GM19438 (cell line): ENCODE data around the gene BMPR2.
"Not testable (repeated sequence)": the region's sequence is repeated elsewhere in the genome, so short reads cannot be mapped to it uniquely, and the experiment has no call there.

ENCODE experiments used
- ATAC-seq: cut with Tn5 transposase; IDR thresholded peaks from one replicate; pipeline ENCODE4 v1.9.1; 2021; ENCODE audit warnings: low read depth; ENCODE audit not compliant: unreplicated experiment

The BMPR2 gene

DNA sequence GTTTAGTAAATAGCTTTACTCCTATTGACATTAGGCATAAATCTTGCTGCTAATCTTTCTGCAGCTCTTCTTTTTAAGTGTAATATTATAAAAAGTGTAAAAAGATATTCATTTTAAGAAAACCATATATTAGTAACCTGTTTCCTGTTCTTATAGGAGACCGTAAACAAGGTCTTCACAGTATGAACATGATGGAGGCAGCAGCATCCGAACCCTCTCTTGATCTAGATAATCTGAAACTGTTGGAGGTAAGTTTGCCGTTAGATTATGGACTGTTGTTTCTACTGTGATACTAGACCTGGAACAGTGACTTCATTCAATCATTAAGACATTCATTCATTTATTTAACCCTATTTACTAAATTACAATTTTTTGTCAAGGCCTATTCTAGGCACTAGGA lies 138.6 kb downstream of the BMPR2 start:
- ATAC-seq: no peak

DNA sequence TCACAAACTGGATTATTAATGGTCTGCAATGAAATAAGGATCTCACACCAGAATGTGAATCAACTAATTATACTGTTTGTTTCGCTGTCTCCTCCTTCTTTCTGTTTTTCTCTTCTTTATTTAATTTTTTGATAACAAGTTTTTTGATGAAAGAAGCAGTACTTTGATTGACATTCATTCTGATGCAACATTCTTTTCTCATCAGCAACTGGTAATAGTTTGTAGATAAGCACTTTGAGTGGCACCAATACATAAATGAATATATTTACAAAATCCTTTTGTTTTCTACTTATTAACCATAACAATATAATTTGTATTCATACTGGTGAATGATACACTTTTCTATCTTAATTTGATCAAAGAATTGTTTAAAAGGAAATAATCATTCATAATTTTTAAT lies 143.3 kb downstream of the BMPR2 start:
- ATAC-seq: no peak

DNA sequence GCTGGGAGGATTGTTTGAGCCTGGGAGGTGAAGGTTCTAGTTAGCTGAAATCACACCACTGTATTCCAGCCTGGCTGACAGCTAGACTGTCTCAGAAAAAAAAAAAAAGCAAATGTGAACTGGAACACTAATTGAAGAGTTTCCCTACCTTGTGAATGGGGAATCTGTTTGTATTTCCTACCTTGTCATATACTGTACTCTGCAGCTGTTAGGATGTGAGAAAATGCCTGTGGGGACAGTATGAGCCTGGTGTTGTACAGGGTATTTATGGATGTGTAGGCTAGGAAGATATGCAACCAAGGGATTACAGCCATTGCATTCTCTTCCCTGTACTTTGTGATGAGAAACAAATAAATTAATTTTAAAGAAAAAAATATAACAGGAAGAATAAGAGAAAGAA lies 145.3 kb downstream of the BMPR2 start:
- ATAC-seq: no peak

DNA sequence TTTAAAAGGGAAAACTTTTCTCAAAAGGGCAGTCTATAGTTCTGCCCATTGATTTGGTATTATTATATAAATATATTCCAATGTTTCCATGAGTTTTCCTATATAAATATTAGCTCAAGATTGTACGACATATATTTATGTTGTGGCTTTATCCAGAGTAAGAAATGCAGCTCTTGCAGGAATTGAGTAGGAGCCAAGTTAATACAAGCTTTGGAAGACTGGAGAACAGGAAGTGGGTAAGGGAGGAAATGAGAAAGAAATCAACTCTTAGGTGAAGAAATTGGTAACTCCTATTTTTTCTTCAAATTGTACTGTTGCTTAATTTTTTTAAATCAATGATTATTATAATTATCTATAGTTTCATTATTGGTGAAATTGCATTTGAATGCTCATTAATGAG lies 153.3 kb downstream of the BMPR2 start:
- no peak for ATAC-seq

- no peak for ATAC-seq
Measured at GRCh38 chr2:202530038-202530437, 153.9 kb downstream of the BMPR2 start.

- ATAC-seq: not testable (repeated sequence)
Measured at GRCh38 chr2:202535290-202535689, 159.2 kb downstream of the BMPR2 start.

- no peak for ATAC-seq
Measured at GRCh38 chr2:202541137-202541536, 165.0 kb downstream of the BMPR2 start.

- ATAC-seq: no peak
Measured at GRCh38 chr2:202542142-202542541, 166.0 kb downstream of the BMPR2 start.

DNA sequence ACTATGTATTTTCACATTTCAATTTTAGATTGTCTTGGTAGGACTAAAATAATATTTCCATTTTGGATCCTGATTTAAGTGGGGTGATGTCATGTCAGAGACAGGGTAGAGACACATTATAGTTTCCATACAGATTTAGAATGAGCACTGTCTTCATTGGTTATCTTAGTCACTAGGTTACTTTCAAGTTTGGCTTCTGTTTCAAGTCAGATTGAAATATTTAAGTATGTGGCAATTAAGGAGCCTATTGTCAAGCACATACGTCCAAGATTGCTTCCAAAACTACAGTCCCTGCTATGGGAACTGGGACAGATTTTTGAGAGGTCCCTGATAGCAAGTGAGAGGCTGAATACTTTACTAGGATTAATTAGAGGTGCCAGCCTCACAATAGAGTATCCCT lies 169.4 kb downstream of the BMPR2 start:
- no peak for ATAC-seq

- no peak for ATAC-seq
Measured at GRCh38 chr2:202545931-202546330, 169.8 kb downstream of the BMPR2 start.

- ATAC-seq: not testable (repeated sequence)
Measured at GRCh38 chr2:202546499-202547141, 170.5 kb downstream of the BMPR2 start.

GRCh38 chr2:202548240-202548639 lies 172.1 kb downstream of the BMPR2 start:
- ATAC-seq: no peak

- not testable (repeated sequence) for ATAC-seq
Measured at GRCh38 chr2:202551000-202551399, 174.9 kb downstream of the BMPR2 start.

DNA sequence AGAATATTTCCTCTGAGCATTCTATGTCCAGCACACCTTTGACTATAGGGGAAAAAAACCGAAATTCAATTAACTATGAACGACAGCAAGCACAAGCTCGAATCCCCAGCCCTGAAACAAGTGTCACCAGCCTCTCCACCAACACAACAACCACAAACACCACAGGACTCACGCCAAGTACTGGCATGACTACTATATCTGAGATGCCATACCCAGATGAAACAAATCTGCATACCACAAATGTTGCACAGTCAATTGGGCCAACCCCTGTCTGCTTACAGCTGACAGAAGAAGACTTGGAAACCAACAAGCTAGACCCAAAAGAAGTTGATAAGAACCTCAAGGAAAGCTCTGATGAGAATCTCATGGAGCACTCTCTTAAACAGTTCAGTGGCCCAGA lies 179.2 kb downstream of the BMPR2 start:
- no peak for ATAC-seq

GRCh38 chr2:202560200-202560599 lies 184.1 kb downstream of the BMPR2 start:
- ATAC-seq: no peak

GRCh38 chr2:202564226-202564625 lies 188.1 kb downstream of the BMPR2 start:
- ATAC-seq: no peak

GRCh38 chr2:202566286-202566685 lies 190.2 kb downstream of the BMPR2 start:
- no peak for ATAC-seq

DNA sequence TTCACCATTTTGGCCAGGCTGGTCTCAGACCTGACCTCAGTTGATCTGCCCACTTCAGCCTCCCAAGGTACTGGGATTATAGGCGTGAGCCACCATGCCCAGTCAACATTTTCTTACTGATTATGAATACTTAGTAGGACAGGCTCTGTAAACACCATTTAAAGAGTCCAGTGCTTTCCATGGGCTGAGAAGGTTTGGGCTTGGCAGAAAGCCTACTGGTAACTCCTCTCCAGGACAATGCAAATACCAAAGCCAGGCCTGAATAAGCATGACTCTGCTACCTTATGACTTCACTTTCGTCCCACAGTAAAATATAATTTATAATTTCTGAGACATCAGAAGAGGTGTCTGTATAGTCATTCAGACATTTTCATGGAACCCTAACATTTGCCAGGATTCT lies 198.4 kb downstream of the BMPR2 start:
- no peak for ATAC-seq

DNA sequence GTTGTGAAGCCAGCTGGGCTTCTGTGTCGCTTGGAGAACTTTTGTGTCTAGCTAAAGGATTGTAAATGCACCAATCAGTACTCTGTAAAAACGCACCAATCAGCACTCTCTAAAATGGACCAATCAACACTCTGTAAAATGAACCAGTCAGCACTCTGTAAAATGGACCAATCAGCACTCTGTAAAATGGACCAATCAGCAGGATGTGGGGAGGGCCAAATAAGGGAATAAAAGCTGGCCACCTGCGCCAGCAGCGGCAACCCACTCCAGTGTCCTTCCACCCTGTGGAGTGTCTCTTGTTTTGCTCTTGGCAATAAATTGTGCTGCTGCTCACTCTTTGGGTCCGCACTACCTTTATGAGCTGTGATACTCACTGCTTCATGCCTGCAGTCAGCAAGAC lies 199.1 kb downstream of the BMPR2 start:
- not testable (repeated sequence) for ATAC-seq

- no peak for ATAC-seq
Measured at GRCh38 chr2:202577250-202578183, 201.4 kb downstream of the BMPR2 start.

DNA sequence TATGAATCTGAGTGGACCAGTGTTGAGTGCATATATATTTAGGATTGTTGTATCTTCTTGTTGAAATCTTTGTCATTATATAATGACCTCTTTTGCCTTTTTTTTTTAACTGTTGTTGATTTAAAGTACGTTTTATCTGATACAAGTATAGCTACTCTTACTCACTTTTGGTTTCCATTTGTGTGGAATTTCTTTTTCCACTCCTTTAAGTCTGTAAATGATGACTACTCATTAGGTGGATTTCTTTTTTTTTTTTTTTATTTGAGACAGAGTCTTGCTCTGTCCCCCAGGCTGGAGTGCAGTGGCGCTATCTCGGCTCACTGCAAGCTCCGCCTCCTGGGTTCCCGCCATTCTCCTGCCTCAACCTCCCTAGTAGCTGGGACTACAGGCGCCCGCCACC lies 206.7 kb downstream of the BMPR2 start:
- ATAC-seq: not testable (repeated sequence)

- no peak for ATAC-seq
Measured at GRCh38 chr2:202583709-202584219, 207.6 kb downstream of the BMPR2 start.
